ENCODE measurements around the gene FILIP1L.

Gene FILIP1L

GRCh38 chr3:99859825-99860224 is 254.5 kb downstream of the FILIP1L start:
- H3K27ac Mint-ChIP-seq, result no peak overlapping the region
- H3K4me1 Mint-ChIP-seq, result peaks cover 16% of the 10 kb centered on the region
- DNase-seq (no peak), ATAC-seq (no peak)
- peaks cover 11% of the 10 kb centered on the region for H3K36me3 Mint-ChIP-seq (ENCODE audit: low read depth)
- H3K27me3 Mint-ChIP-seq, result no peaks in the 10 kb centered on the region
- no peak overlapping the region for H3K4me3 Mint-ChIP-seq
- H3K9me3 Mint-ChIP-seq, result no peaks in the 10 kb centered on the region

- DNase-seq, result no peak
- Mint-ChIP-seq H3K36me3 (ENCODE audit: low read depth) (peaks cover 8% of the 10 kb centered on the region), H3K9me3 (no peaks in the 10 kb centered on the region), H3K27me3 (no peaks in the 10 kb centered on the region), H3K27ac (no peak overlapping the region), H3K4me3 (no peak overlapping the region), H3K4me1 (peaks cover 9% of the 10 kb centered on the region)
- no peak for ATAC-seq
Measured at GRCh38 chr3:99858469-99858868, 255.8 kb downstream of the FILIP1L start.

GRCh38 chr3:99857278-99857677 is 257.0 kb downstream of the FILIP1L start:
- DNase-seq (no peak), ATAC-seq (no peak)
- Mint-ChIP-seq H3K36me3 (ENCODE audit: low read depth) (peaks cover 2% of the 10 kb centered on the region), H3K27me3 (no peaks in the 10 kb centered on the region), H3K4me3 (no peak overlapping the region), H3K27ac (no peak overlapping the region), H3K9me3 (no peaks in the 10 kb centered on the region), H3K4me1 (peaks cover 9% of the 10 kb centered on the region)

DNA sequence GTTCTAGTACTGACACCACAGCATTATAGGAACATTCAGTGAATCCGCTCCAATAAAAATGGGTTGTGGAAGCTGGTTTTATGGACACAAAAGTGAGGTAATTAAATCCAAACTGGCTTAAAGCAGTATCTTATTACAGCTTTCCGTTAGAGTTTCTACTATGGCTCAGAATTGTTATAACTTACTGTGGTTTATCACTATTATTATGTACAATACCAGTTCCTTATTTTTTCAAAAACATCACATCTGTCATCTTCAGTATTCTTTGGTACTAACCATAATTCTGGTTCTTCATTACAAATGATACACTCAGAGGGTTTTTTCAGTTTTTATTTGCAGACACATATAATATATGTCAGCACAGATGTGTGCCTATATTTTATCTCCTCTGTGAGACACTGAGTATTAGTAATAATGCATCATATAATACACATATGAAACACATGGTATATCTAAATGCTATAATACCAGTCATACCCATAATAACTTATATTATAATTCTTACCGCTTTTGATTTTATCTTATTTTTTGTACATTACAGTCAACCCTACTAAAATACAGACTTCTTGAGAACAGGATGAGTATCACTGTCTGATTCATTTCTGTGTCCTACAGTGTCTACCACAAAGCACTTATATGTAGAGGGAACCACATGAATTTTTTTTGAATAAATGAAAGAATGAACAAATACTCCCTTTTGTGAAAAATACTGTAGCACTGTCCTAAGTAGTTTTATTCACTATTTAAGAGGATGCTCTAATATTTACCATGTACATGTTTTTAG is 257.7 kb downstream of the FILIP1L start:
- no peaks in the 10 kb centered on the region for H3K27me3 Mint-ChIP-seq

DNA sequence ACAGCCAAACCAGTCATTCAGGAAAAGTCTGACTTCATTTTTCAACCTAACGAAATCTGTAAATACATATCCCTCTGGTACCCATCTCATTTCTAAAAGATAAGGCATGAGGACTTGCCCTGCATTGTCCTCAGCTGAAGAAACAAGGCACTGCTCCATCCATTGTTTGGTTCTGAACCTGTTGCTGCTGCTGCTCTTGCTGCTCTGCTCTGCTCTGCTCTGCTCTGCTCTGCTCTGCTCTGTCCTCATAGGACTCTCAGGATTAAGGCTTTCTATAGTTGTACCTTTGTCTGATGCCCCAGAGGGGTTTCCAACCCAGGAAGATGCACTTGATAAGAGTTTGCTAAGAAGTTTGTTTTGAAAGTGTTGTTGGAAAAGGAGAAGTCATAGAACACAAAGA is 258.4 kb downstream of the FILIP1L start:
- H3K4me3 Mint-ChIP-seq, result no peak overlapping the region
- peaks cover 2% of the 10 kb centered on the region for H3K36me3 Mint-ChIP-seq (ENCODE audit: low read depth)
- no peak for ATAC-seq
- H3K27ac Mint-ChIP-seq, result no peak overlapping the region
- H3K4me1 Mint-ChIP-seq, result peaks cover 9% of the 10 kb centered on the region
- H3K9me3 Mint-ChIP-seq, result no peaks in the 10 kb centered on the region
- no peaks in the 10 kb centered on the region for H3K27me3 Mint-ChIP-seq
- DNase-seq, result no peak

More for the DNA sequence above, 257.7 kb downstream of the FILIP1L start:
- Mint-ChIP-seq H3K9me3 (no peaks in the 10 kb centered on the region), H3K27ac (no peak overlapping the region), H3K4me3 (no peak overlapping the region), H3K4me1 (peaks cover 9% of the 10 kb centered on the region), H3K36me3 (ENCODE audit: low read depth) (peaks cover 2% of the 10 kb centered on the region)
- DNase-seq, result no peak
- peak; percentile 92 for ATAC-seq

GRCh38 chr3:99854756-99855298 is 259.5 kb downstream of the FILIP1L start:
- ATAC-seq (no peak), DNase-seq (no peak)
- H3K27ac Mint-ChIP-seq, result no peak overlapping the region
- H3K4me1 Mint-ChIP-seq, result peaks cover 9% of the 10 kb centered on the region
- no peaks in the 10 kb centered on the region for H3K9me3 Mint-ChIP-seq
- H3K36me3 Mint-ChIP-seq (ENCODE audit: low read depth), result peaks cover 2% of the 10 kb centered on the region
- H3K4me3 Mint-ChIP-seq, result no peak overlapping the region
- H3K27me3 Mint-ChIP-seq, result no peaks in the 10 kb centered on the region

DNA sequence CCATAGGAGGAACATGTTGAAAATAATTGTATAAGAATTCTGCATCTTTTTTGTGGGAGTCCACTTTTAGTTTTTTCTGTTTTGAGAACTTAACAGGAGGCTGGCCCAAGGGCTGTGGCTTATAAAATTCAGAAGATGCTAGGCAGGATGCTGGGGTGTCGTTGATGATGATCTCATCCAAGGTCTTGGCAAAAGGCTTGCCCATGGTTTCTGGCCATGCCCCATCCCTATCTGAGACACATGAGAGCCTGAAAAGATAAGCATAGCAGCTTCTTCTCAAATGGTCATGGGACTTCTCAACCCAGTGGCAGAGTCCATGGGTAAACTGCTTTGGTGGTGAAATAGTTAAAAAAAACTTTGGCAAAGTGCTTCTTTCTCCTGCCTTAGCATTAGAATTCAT is 261.4 kb downstream of the FILIP1L start:
- Mint-ChIP-seq H3K4me1 (peaks cover 14% of the 10 kb centered on the region), H3K36me3 (ENCODE audit: low read depth) (peaks cover 2% of the 10 kb centered on the region), H3K27ac (no peak overlapping the region), H3K27me3 (no peaks in the 10 kb centered on the region), H3K9me3 (no peaks in the 10 kb centered on the region), H3K4me3 (no peak overlapping the region)
- DNase-seq (no peak), ATAC-seq (no peak)

DNA sequence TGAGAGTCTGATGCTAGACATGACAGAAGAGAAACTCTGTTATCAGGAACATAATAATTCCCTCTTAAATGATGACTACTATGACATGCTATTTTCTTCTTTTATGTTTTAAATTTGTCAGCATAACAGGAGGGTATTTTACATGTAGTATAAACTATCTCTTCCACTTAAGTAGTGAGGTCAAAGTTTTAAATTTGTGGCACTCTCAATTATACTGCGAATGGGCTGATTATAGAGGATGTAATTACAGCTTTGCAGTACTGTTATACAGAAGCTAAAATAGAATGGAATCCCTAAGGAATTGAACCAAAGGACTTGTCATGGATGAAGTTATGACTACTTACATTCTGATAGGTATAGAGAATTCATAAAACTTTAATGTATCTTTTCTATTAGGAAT is 262.3 kb downstream of the FILIP1L start:
- H3K36me3 Mint-ChIP-seq (ENCODE audit: low read depth), result peaks cover under 1% of the 10 kb centered on the region
- DNase-seq, result no peak

GRCh38 chr3:99850608-99851007 is 263.7 kb downstream of the FILIP1L start:
- Mint-ChIP-seq H3K27ac (no peak overlapping the region), H3K27me3 (no peaks in the 10 kb centered on the region), H3K36me3 (ENCODE audit: low read depth) (no peaks in the 10 kb centered on the region)

More for the DNA sequence above, 262.3 kb downstream of the FILIP1L start:
- ATAC-seq, result no peak
- Mint-ChIP-seq H3K27me3 (no peaks in the 10 kb centered on the region), H3K9me3 (no peaks in the 10 kb centered on the region), H3K4me1 (peaks cover 12% of the 10 kb centered on the region), H3K27ac (no peak overlapping the region), H3K4me3 (no peak overlapping the region)

GRCh38 chr3:99848433-99848832 is 265.9 kb downstream of the FILIP1L start:
- no peak overlapping the region for H3K27ac Mint-ChIP-seq
- no peaks in the 10 kb centered on the region for H3K27me3 Mint-ChIP-seq
- no peaks in the 10 kb centered on the region for H3K36me3 Mint-ChIP-seq (ENCODE audit: low read depth)
- peaks cover 28% of the 10 kb centered on the region for H3K4me1 Mint-ChIP-seq
- no peak for ATAC-seq
- no peak for DNase-seq
- no peaks in the 10 kb centered on the region for H3K9me3 Mint-ChIP-seq
- no peak overlapping the region for H3K4me3 Mint-ChIP-seq

More at GRCh38 chr3:99850608-99851007, 263.7 kb downstream of the FILIP1L start:
- no peak overlapping the region for H3K4me3 Mint-ChIP-seq
- no peaks in the 10 kb centered on the region for H3K9me3 Mint-ChIP-seq
- peaks cover 11% of the 10 kb centered on the region for H3K4me1 Mint-ChIP-seq
- ATAC-seq (no peak), DNase-seq (no peak)

GRCh38 chr3:99846477-99847160 is 267.7 kb downstream of the FILIP1L start:
- H3K27me3 Mint-ChIP-seq, result no peaks in the 10 kb centered on the region
- ATAC-seq, result no peak
- no peak overlapping the region for H3K27ac Mint-ChIP-seq
- no peak overlapping the region for H3K4me3 Mint-ChIP-seq
- H3K4me1 Mint-ChIP-seq, result peaks cover 28% of the 10 kb centered on the region
- H3K36me3 Mint-ChIP-seq (ENCODE audit: low read depth), result no peaks in the 10 kb centered on the region
- H3K9me3 Mint-ChIP-seq, result no peaks in the 10 kb centered on the region
- DNase-seq, result no peak

DNA sequence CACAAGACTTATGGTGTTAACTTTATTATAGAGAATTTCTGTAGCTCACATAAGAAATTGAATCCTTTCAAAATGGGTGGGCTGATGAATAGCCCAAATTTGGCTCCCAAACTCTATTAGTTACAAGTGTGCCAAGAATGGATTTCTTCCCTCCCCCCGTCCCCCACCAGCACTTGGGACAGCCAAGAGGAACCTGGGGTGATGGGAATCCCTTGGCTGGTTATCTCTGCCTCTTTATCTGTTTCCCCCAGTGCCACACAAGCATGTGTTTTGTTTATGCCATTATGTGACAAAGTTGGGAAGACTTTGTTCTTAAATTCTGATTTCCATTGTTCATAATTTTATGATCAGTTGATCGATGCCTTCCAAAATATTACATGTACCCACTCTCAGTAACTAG is 268.3 kb downstream of the FILIP1L start:
- peaks cover 28% of the 10 kb centered on the region for H3K4me1 Mint-ChIP-seq
- no peaks in the 10 kb centered on the region for H3K36me3 Mint-ChIP-seq (ENCODE audit: low read depth)
- H3K27me3 Mint-ChIP-seq, result no peaks in the 10 kb centered on the region
- ATAC-seq, result no peak
- H3K9me3 Mint-ChIP-seq, result no peaks in the 10 kb centered on the region
- no peak overlapping the region for H3K27ac Mint-ChIP-seq
- no peak for DNase-seq
- H3K4me3 Mint-ChIP-seq, result no peak overlapping the region

DNA sequence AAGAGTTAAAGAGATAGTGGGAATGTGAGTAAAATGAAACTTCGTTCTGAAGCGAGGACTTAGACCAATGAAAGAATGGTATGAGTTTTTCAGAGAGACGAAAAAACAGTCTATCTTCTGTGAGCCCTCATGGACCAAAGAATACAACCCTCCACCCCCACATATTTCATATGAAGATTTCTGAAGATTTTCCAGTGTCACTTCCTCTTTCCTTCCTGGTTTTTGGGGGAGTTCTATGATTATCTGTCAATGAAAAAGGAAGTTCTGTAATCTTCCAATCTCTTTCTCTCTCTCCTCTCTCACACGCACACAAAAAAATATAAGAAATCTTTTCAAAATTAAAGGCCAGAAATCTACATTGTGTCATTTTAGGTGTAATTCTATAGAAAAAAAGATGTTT is 269.0 kb downstream of the FILIP1L start:
- Mint-ChIP-seq H3K36me3 (ENCODE audit: low read depth) (no peaks in the 10 kb centered on the region), H3K27ac (no peak overlapping the region), H3K4me3 (no peak overlapping the region), H3K4me1 (peaks cover 29% of the 10 kb centered on the region), H3K27me3 (no peaks in the 10 kb centered on the region), H3K9me3 (no peaks in the 10 kb centered on the region)
- no peak for ATAC-seq
- no peak for DNase-seq

DNA sequence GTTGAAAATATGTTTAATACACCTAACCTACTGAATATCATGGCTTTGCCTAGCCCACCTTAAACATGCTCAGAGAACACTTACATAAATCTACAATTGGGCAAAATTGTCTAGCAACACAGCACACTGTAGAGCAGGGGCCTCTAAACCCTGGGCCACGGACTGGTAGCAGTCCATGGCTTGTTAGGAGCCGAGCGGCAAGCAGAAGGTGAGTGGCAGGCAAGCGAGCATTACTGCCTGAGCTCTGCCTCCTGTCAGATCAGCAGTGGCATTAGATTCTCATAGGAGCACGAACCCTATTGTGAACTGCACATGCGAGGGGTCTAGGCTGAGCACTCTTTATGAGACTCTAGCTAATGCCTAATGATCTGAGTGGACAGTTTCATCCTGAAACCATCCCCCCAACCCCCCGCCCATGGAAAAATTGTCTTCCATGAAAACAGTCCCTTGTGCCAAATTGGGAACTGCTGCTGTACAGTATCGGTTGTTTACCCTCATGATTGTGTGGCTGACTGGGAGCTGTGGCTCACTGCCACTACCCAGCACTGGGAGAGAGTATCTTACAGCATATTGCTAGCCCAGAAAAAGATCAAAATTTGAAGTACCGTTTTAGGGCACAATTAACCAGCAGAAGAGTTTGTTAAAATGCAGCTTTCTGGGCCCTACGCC is 270.6 kb downstream of the FILIP1L start:
- peaks cover 30% of the 10 kb centered on the region for H3K4me1 Mint-ChIP-seq
- H3K27me3 Mint-ChIP-seq, result no peaks in the 10 kb centered on the region
- no peak overlapping the region for H3K4me3 Mint-ChIP-seq
- DNase-seq (no peak), ATAC-seq (no peak)
- H3K27ac Mint-ChIP-seq, result no peak overlapping the region
- H3K9me3 Mint-ChIP-seq, result no peaks in the 10 kb centered on the region
- peaks cover 3% of the 10 kb centered on the region for H3K36me3 Mint-ChIP-seq (ENCODE audit: low read depth)
